GM23338 (cell line): ENCODE data around the gene STARD8. TPM values are rescaled to one million over a fixed set of nuclear protein-coding genes. Genes with fewer than 3 reads are reported as not detected.

Experiments used
- ATAC-seq: fragments of 200-7000 bp; cut with Tn5 transposase; 3 replicates; pipeline ENCODE4 v1.9.1; 2020
- DNase-seq: peaks from one replicate; pipeline ENCODE4 v3.0.0-alpha.2; 2015; ENCODE audit warnings: low spot score
- H2AFZ ChIP-seq: fragments of 200-600 bp; sonication (generic); 2 replicates; pipeline ENCODE4 v1.8.0; 2016; ENCODE audit warnings: antibody characterized with exemption, mild to moderate bottlenecking, moderate library complexity
- H3F3A ChIP-seq: fragments of 200-600 bp; sonication (generic); replicated peaks from 2 replicates; pipeline ENCODE4 v1.8.0; 2017; ENCODE audit warnings: antibody characterized with exemption, mixed run types, low read depth
- H3K27ac ChIP-seq: fragments of 200-600 bp; sonication (generic); 2 replicates; pipeline ENCODE4 v1.6.1; 2016; ENCODE audit warnings: low read depth
- H3K27me3 ChIP-seq: fragments of 200-600 bp; sonication (generic); 2 replicates; pipeline ENCODE4 v1.8.0; 2016; ENCODE audit warnings: mild to moderate bottlenecking, mixed run types, moderate library complexity; ENCODE audit not compliant: insufficient read depth
- H3K36me3 ChIP-seq: fragments of 200-600 bp; sonication (generic); 2 replicates; pipeline ENCODE4 v1.8.0; 2016; ENCODE audit warnings: mild to moderate bottlenecking; ENCODE audit not compliant: insufficient read depth
- H3K4me1 ChIP-seq: fragments of 200-600 bp; sonication (generic); 2 replicates; pipeline ENCODE4 v1.8.0; 2016; ENCODE audit warnings: mild to moderate bottlenecking, moderate library complexity; ENCODE audit not compliant: insufficient read depth
- H3K4me2 ChIP-seq: fragments of 200-600 bp; sonication (generic); 2 replicates; pipeline ENCODE4 v1.7.1; 2017; ENCODE audit warnings: mixed run types
- H3K4me3 ChIP-seq: fragments of 200-600 bp; sonication (generic); 2 replicates; pipeline ENCODE4 v1.6.1; 2016; ENCODE audit warnings: mixed run types
- H3K79me2 ChIP-seq: fragments of 200-600 bp; sonication (generic); replicated peaks from 2 replicates; pipeline ENCODE4 v1.8.0; 2017; ENCODE audit warnings: mild to moderate bottlenecking; ENCODE audit not compliant: insufficient read depth
- H3K9me2 ChIP-seq: fragments of 200-600 bp; sonication (generic); 2 replicates; pipeline ENCODE4 v1.8.0; 2017; ENCODE audit not compliant: insufficient read depth
- H4K20me1 ChIP-seq: fragments of 200-600 bp; sonication (generic); replicated peaks from 2 replicates; pipeline ENCODE4 v1.8.0; 2017; ENCODE audit warnings: mild to moderate bottlenecking; ENCODE audit not compliant: insufficient read depth
- H3K27ac Mint-ChIP-seq: 2 replicates; pipeline ENCODE4 v1.8.0; 2020; ENCODE audit warnings: inconsistent platforms, mild to moderate bottlenecking, moderate library complexity, mixed read lengths
- H3K27me3 Mint-ChIP-seq: 3 replicates; pipeline ENCODE4 v1.8.0; 2022; ENCODE audit warnings: low read depth, mild to moderate bottlenecking, moderate library complexity, mixed read lengths, inconsistent platforms; ENCODE audit not compliant: insufficient read depth, poor library complexity
- H3K36me3 Mint-ChIP-seq: 3 replicates; pipeline ENCODE4 v1.8.0; 2021; ENCODE audit warnings: low read depth, mild to moderate bottlenecking, inconsistent platforms, moderate library complexity, mixed read lengths
- H3K4me1 Mint-ChIP-seq: 3 replicates; pipeline ENCODE4 v1.8.0; 2020; ENCODE audit warnings: mild to moderate bottlenecking, inconsistent platforms, mixed read lengths
- H3K4me3 Mint-ChIP-seq: 3 replicates; pipeline ENCODE4 v1.8.0; 2021; ENCODE audit warnings: moderate library complexity, mild to moderate bottlenecking, inconsistent platforms, mixed read lengths
- H3K9me3 Mint-ChIP-seq: 3 replicates; pipeline ENCODE4 v1.8.0; 2020; ENCODE audit warnings: moderate library complexity, mild to moderate bottlenecking, inconsistent platforms, mixed read lengths
- ETS1 ChIP-seq: IDR thresholded peaks from 2 replicates; pipeline ENCODE4 v1.6.1; 2016; ENCODE audit warnings: antibody characterized with exemption
- JUNB ChIP-seq: IDR thresholded peaks from one replicate; pipeline ENCODE4 v1.6.1; 2016; ENCODE audit warnings: antibody characterized with exemption; ENCODE audit not compliant: unreplicated experiment
- NANOG ChIP-seq: IDR thresholded peaks from 2 replicates; pipeline ENCODE4 v1.6.1; 2016; ENCODE audit warnings: antibody characterized with exemption, borderline replicate concordance
- POLR2AphosphoS5 ChIP-seq: IDR thresholded peaks from 2 replicates; pipeline ENCODE4 v1.6.1; 2016; ENCODE audit warnings: antibody characterized with exemption, low read depth
- ZNF331 ChIP-seq: fragments of 250-450 bp; sonication (Bioruptor Pico); IDR thresholded peaks from 2 replicates; pipeline ENCODE4 v1.5.0; 2020; ENCODE audit warnings: low read depth, mild to moderate bottlenecking, moderate library complexity
- polyA plus RNA-seq: library from polyadenylated mRNA; unstranded; fragments of >200 nt; fragmentation: Nextera tagmentation; extraction: Ambion mirVana; gene quantifications from 2 replicates; pipeline ENCODE4 v1.2.1, GENCODE V29; 2016
- total RNA-seq: library from RNA; depleted of rRNA; stranded (reverse); fragments of >200 nt; shearing (Covaris generic); gene quantifications from 2 replicates; pipeline ENCODE4 v1.2.3, GENCODE V29; 2014
- TF ChIP-seq, protein P1 (sequence below): fragments of 250-450 bp; sonication (Bioruptor Pico); IDR thresholded peaks from 2 replicates; pipeline ENCODE4 v1.5.0; 2020; ENCODE audit warnings: mild to moderate bottlenecking, moderate library complexity
- TF ChIP-seq, protein P2 (sequence below), 2 experiments: fragments of 200-600 bp in 1 of 2; sonication (generic) in 1 of 2; conservative IDR thresholded peaks; 2 replicates each; pipeline versions ENCODE4 v1.5.1 to v1.6.1; 2016 to 2017; ENCODE audit warnings: antibody characterized with exemption in 2 of 2, low read depth in 2 of 2, mild to moderate bottlenecking in 2 of 2, moderate library complexity in 1 of 2

Gene STARD8
- total and polyA plus RNA-seq, 2 experiments from 2014 or later: 0.74 to 5.6 TPM

DNA sequence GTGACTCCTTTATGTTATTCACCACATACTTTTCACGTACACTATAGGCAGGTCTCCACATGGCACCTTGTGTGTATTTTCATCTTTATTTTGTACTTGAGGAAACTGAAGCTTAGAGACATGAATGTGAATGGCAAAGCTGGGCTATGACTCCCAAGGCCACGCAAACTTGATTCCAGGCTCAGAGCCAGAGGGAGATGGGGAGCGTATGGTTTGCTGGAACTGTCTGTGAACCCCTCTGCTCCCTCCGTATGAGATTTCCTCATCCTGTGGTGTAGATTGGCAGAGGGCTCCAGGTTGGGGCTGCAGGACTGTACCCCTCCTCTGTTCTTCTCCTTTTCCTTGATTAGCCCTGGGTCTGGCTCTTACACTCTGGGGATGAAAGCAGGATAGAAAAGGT lies 16.1 kb upstream of the STARD8 start (continued):
- TF ChIP-seq, protein P1, sequence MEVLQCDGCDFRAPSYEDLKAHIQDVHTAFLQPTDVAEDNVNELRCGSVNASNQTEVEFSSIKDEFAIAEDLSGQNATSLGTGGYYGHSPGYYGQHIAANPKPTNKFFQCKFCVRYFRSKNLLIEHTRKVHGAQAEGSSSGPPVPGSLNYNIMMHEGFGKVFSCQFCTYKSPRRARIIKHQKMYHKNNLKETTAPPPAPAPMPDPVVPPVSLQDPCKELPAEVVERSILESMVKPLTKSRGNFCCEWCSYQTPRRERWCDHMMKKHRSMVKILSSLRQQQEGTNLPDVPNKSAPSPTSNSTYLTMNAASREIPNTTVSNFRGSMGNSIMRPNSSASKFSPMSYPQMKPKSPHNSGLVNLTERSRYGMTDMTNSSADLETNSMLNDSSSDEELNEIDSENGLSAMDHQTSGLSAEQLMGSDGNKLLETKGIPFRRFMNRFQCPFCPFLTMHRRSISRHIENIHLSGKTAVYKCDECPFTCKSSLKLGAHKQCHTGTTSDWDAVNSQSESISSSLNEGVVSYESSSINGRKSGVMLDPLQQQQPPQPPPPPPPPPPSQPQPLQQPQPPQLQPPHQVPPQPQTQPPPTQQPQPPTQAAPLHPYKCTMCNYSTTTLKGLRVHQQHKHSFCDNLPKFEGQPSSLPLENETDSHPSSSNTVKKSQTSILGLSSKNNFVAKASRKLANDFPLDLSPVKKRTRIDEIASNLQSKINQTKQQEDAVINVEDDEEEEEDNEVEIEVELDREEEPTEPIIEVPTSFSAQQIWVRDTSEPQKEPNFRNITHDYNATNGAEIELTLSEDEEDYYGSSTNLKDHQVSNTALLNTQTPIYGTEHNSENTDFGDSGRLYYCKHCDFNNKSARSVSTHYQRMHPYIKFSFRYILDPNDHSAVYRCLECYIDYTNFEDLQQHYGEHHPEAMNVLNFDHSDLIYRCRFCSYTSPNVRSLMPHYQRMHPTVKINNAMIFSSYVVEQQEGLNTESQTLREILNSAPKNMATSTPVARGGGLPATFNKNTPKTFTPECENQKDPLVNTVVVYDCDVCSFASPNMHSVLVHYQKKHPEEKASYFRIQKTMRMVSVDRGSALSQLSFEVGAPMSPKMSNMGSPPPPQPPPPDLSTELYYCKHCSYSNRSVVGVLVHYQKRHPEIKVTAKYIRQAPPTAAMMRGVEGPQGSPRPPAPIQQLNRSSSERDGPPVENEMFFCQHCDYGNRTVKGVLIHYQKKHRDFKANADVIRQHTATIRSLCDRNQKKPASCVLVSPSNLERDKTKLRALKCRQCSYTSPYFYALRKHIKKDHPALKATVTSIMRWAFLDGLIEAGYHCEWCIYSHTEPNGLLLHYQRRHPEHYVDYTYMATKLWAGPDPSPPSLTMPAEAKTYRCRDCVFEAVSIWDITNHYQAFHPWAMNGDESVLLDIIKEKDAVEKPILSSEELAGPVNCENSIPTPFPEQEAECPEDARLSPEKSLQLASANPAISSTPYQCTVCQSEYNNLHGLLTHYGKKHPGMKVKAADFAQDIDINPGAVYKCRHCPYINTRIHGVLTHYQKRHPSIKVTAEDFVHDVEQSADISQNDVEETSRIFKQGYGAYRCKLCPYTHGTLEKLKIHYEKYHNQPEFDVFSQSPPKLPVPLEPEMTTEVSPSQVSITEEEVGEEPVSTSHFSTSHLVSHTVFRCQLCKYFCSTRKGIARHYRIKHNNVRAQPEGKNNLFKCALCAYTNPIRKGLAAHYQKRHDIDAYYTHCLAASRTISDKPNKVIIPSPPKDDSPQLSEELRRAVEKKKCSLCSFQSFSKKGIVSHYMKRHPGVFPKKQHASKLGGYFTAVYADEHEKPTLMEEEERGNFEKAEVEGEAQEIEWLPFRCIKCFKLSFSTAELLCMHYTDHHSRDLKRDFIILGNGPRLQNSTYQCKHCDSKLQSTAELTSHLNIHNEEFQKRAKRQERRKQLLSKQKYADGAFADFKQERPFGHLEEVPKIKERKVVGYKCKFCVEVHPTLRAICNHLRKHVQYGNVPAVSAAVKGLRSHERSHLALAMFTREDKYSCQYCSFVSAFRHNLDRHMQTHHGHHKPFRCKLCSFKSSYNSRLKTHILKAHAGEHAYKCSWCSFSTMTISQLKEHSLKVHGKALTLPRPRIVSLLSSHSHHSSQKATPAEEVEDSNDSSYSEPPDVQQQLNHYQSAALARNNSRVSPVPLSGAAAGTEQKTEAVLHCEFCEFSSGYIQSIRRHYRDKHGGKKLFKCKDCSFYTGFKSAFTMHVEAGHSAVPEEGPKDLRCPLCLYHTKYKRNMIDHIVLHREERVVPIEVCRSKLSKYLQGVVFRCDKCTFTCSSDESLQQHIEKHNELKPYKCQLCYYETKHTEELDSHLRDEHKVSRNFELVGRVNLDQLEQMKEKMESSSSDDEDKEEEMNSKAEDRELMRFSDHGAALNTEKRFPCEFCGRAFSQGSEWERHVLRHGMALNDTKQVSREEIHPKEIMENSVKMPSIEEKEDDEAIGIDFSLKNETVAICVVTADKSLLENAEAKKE (CRISPR knock-in tag): no peak

DNA sequence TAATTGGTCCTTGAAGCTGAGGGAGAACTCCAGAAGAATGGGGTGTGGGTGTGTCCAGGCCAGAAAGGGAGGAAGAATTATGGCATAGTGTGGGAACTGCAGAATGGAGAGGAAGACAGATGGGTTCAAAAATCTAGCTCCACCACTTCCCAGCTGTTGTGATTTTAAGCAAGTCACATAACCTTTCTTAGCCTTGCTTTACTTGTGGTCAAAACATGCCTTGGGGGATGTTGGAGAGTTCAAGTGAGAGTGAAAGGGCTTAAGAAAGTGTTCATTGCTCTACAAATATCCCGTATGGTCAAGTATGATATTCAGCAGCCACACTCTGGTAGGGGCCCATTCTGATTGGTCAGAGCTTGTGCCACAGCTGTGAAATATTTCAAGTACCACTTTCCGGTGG lies 15.0 kb upstream of the STARD8 start:
- ATAC-seq (no peak), DNase-seq (no peak)
- Histone ChIP-seq H4K20me1 (no peaks in the 10 kb centered on the region), H3K9me2 (no peaks in the 10 kb centered on the region), H3K36me3 (no peaks in the 10 kb centered on the region), H3F3A (no peaks in the 10 kb centered on the region), H3K79me2 (no peaks in the 10 kb centered on the region), H3K4me3 (no peak overlapping the region), H3K27me3 (no peaks in the 10 kb centered on the region), H3K4me1 (no peaks in the 10 kb centered on the region), H2AFZ (no peak overlapping the region), H3K27ac (no peak overlapping the region), H3K4me2 (no peak overlapping the region)
- no peaks in the 10 kb centered on the region for H3K4me1 Mint-ChIP-seq
- no peak overlapping the region for H3K27ac Mint-ChIP-seq
- H3K36me3 Mint-ChIP-seq: no peaks in the 10 kb centered on the region
- H3K4me3 Mint-ChIP-seq: no peak overlapping the region
- H3K27me3 Mint-ChIP-seq: no peaks in the 10 kb centered on the region
- no peaks in the 10 kb centered on the region for H3K9me3 Mint-ChIP-seq
- TF ChIP-seq, protein P1 (CRISPR knock-in tag): no peak
- TF ChIP-seq POLR2AphosphoS5 (no peak), ZNF331 (CRISPR knock-in tag) (no peak), ETS1 (no peak), NANOG (no peak), JUNB (no peak)
- TF ChIP-seq, protein P2, sequence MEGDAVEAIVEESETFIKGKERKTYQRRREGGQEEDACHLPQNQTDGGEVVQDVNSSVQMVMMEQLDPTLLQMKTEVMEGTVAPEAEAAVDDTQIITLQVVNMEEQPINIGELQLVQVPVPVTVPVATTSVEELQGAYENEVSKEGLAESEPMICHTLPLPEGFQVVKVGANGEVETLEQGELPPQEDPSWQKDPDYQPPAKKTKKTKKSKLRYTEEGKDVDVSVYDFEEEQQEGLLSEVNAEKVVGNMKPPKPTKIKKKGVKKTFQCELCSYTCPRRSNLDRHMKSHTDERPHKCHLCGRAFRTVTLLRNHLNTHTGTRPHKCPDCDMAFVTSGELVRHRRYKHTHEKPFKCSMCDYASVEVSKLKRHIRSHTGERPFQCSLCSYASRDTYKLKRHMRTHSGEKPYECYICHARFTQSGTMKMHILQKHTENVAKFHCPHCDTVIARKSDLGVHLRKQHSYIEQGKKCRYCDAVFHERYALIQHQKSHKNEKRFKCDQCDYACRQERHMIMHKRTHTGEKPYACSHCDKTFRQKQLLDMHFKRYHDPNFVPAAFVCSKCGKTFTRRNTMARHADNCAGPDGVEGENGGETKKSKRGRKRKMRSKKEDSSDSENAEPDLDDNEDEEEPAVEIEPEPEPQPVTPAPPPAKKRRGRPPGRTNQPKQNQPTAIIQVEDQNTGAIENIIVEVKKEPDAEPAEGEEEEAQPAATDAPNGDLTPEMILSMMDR (conservative IDR thresholded peaks at IDR 0.05; ENCODE audit: low read depth in 2 of 2): no peak
